Inflammatory macrophage (primary cell): ENCODE results near the gene BTBD1.
"Not testable (repeated sequence)": the region's sequence is repeated elsewhere in the genome, so short reads cannot be mapped to it uniquely, and the experiment has no call there.

ENCODE experiments used
- DNase-seq, 2 donors: peaks; one replicate each; pipeline ENCODE4 v3.0.0-alpha.2; 2020 to 2022

Gene BTBD1

GRCh38 chr15:83092309-83092976 lies 25.4 kb upstream of the BTBD1 start:
- peak; percentile 90 to 93 for DNase-seq

- not testable (repeated sequence) for DNase-seq
Observed at GRCh38 chr15:83091965-83092308, 24.9 kb upstream of the BTBD1 start.

DNA sequence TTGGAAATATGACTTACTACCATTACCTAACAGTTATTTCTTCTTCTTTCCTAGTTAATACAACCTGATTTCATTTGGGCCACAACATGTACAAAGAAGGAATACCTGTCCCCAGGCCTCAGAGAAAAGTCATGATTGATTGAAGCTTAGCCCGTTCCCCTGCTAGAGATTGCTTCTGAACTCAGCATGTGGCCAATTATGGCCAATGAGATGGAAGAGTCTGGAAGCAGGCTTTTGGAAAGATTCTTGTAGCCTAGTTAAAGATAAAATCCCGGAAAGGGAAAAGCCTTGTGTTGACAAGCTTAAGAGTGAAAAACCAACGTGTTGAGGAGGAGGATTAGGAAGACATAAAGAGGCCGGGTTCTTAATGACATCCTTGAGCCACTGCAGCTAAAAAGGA lies 23.4 kb upstream of the BTBD1 start:
- no peak for DNase-seq

GRCh38 chr15:83088876-83089275 lies 21.8 kb upstream of the BTBD1 start:
- no peak for DNase-seq

DNA sequence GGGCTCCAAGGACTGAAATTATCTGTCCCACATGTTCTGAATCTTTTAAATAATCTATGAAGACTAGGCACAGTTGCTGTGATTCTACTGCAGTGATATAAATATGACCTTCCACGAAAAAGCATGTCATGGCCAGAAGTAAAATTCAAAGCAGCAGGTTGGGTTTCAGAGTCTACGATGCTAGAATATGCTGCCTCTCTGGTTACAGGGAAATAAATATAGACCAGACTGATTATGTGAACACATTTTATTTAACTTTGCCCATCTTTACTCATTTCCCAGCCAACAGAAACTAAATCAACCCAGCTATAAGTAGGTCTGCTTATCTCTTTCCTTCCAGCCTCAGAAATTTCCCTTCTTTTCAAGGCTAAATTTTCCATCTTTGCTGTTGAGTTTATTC lies 20.5 kb upstream of the BTBD1 start:
- DNase-seq, result no peak

GRCh38 chr15:83085864-83086552 lies 19.0 kb upstream of the BTBD1 start:
- not testable (repeated sequence) for DNase-seq

DNA sequence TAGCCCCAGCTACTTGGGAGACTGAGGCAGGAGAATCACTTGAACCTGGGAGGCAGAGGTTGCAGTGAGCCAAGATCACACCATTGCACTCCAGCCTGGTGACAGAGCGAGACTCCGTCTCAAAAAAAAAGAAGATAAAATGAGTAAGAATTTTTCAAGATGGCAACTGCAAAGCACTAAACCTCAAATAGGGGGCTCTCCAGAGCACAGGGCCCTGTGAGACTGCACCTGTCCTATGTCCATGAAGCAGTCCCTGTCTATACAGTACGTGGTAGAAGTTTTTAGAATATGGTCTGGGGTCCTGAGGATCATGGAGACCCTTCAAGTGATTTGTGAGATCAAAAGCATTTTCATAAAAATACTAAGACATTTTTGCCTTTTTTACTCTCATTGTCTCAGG lies 18.4 kb upstream of the BTBD1 start:
- not testable (repeated sequence) for DNase-seq

GRCh38 chr15:83082730-83083386 lies 15.8 kb upstream of the BTBD1 start:
- DNase-seq, result no peak

DNA sequence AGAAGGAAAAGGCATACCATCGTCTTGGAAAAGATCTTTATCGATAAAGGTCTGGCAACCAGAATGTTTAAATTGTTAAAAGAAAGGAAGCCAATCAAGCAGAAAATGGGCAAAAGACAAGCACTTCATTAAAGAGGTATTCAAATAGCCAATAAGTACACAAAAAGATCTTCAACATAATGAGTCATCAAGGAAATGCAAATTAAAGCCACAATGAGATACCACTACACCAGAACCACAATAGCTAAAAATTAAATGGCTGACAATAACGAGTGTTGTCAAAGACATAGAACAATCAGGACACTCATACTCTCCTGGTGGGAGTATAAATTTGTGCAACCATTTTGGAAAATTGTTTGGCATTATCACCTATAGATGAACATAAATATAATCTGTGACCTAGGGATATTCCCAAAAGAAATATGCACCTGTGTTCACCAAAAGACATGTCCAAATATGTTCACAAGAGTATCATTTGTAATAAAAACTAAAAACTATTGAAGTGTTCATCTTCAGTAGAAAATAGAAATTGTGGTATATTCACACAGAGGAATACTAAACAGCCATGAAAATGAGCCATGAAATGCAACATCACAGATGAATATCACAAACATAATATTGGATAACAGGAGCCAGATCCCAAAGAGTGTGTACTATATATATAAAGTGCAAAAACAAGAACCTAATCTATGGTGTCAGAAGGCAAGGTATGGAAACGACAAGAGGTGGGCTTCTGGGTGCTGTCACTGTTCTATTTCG lies 14.4 kb upstream of the BTBD1 start:
- no peak for DNase-seq

DNA sequence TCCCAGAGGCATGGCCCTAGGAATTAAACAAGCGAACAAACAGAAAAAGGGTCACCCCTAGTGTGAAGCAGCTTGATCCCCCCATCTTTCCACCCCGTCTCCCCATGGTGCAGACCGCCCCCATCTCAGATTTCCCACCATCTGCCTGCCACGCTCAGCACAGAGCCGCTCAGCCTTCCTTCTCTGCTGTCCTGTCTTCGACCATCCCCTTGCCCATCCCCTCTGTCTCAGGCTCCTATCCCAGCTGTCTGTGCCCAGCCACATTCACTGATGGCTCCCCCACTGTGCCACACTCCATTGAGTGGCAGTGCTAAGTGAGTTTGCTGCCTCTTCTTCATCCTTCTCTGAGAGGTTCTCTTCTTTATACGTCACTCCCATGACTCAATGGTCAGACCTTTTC lies 11.7 kb upstream of the BTBD1 start:
- no peak for DNase-seq

- DNase-seq, result no peak
Observed at GRCh38 chr15:83077491-83078230, 10.6 kb upstream of the BTBD1 start.

GRCh38 chr15:83069211-83069642 lies 2.2 kb upstream of the BTBD1 start:
- peak; percentile 64 to 66 for DNase-seq

DNA sequence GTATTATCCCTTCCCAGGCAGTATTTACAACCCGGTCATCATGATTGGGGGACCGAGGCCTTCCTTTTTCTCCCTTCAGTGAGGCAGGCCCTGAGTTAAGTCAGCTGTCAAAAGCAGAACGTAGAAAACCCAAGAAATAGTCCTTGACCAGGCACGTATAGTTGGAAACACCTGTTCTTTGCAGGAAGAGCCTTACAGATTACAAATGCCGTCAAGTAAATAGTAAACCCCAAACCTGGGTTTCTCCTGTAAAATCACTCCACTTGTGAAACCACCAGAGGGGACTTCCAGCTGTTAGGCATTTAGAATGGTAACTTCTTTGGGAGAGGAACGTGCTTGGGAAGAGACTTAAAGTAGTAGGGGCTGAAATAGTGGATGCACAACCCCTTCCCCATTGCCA lies 1.0 kb upstream of the BTBD1 start:
- DNase-seq, result no peak

GRCh38 chr15:83067638-83067962 lies 548 bp upstream of the BTBD1 start:
- no peak for DNase-seq

DNA sequence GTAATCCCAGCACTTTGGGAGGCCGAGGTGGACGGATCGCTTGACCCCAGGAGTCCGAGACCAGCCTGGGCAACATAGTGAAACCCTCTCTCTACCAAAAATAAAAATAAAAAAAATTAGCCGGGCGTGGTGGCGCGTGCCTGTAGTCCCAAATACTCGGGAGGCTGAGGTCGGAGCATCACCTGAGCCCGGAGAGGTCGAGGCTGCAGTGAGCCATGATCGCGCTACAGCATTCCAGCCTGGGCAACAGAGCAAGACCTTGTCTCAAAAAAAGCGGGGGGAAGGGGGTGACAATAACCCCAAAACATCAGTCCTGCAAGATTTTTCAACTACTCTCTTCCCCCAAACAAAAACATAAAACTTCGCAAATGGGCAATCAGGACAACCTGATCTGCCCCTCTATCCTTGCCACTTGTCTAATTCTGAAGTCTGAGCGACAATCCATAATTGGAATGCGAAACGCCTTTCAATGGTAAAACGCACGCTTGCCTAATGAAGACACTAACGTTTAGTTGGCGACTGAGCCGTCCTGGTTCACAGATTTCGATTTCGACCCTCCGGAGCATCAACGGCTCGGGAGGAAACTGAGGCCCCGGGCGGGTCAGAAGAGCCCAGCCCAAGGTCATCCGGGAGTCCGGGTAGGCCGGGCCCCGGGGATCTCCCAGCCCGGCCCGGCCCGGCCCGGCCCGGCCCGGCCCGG lies 868 bp downstream of the BTBD1 start:
- DNase-seq, result no peak

DNA sequence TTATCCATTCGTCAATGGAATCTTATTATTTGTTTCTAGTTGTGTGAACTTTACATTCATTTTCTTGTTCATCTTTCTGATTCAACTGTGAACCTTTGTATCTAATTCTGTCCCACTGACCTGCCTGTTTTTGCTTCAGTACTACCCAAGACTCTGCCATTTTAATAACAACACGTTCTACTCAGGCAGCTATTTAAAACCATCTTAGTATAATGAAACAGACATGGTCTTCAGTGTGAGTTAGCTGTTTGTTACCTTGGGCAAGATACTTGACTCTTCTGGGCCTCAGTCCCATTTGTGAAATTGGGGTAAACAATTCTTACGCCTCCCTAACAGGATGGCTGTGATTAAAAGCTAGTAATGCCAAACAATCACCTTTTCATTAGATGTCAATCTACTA lies 1.6 kb downstream of the BTBD1 start:
- DNase-seq, result no peak

DNA sequence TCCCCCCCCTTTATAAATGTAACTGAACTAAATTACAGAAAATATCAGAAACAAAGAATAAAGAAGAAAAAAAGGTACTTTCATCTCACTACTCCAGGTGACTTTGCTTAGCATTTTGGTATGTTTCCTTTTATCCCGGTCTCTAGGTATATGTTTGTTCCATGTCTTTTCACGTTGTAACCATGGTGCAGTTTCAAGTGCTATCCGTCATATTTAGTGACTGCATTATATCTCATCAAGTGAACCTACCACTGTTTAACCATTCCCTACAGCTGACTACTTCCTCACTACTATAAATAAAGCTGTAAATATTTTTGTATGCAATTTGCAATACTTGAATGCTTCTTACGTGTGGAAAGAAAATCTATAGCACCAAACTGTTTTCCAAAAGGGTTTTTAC lies 2.2 kb downstream of the BTBD1 start:
- DNase-seq, result peak in 1 of 2 donors; percentile 15

GRCh38 chr15:83063551-83063950 lies 3.5 kb downstream of the BTBD1 start:
- DNase-seq, result no peak

DNA sequence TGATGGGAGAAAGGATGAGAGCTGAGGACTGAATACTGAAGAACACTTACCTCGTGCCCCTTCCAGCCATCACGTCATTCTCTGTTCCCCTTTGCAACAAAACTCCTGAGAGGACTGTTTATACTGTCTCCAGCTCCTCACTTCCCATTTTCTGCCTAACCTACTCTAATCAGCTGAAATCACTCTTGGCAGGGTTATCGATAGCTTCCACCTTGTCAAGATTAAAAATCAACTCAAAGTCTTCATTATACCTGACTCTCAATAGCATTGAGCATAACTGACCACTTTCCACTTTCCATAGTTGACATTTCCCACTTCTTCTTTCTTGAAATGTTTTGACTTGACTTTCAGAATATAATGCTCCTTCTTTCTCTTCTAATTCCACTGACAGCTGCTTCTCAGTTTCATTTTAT lies 4.3 kb downstream of the BTBD1 start:
- DNase-seq, result peak; percentile 69 to 73

DNA sequence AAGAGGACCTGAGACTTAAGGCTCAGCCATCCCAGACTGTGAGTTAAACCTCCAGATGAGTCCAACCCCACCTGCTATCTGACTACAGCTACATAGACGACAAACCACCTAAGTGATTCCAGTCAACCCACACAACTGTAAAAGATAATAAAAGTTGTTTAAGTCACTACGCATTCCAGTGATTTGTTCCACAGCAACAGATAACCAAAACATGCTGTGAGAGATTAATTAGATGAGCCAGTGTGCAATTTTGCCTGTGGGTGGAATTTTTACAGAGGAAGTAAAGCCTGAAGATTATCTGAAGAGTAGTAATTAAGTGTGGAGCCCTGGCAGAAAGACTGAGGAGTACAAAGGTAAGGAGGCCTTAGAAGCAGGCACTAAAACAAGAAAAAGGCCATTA lies 5.4 kb downstream of the BTBD1 start:
- DNase-seq, result no peak

DNA sequence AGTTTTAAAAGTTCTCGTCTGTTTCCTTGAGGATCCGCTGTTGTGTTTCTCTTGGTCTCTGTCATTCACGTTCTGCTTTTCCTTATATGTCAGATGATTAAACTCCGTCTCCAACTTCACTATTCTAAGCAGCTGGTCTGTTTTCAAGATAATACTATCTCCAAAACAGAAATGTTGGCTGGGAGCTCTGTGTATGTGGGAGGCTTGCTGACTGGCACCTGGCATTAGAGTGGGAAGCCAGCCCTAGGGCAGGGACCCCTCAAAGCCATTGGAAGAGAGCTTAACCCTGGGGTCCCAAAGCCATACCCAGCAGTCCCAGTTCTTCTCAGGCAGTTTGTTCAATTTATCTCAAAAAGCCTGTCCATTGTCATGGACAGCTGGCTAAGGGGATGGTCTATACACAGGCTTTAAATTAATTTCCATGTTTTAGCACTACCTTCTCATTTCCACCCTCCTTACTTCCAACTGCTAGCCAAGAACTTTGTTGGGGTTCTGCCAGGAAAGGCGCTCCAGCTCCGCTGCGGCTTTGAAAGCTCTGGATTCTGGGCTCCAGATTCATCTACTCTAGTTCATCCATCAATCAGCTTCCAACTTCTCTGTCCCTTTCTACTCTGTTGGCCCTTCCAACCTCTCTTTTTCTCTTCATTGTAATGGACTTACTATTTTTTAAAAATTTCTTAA lies 9.2 kb downstream of the BTBD1 start:
- no peak for DNase-seq
